Astrocyte of the spinal cord (primary cell): ENCODE measurements around the gene GCC1.

ENCODE experiments used
- DNase-seq: peaks from one replicate; pipeline ENCODE4 v3.0.0; 2011; ENCODE audit warnings: low read depth, low spot score
- H3K4me3 ChIP-seq: 2 replicates; pipeline ENCODE4 v1.5.1; 2011; ENCODE audit warnings: low read depth, mild to moderate bottlenecking, low read length, moderate library complexity
- CTCF ChIP-seq: IDR thresholded peaks from 2 replicates; pipeline ENCODE4 v1.5.1; 2012; ENCODE audit warnings: low read depth, mild to moderate bottlenecking, low read length, inconsistent platforms
- in situ Hi-C: cut with HindIII; loops from 2 replicates; pipeline ENCODE4 v1.10.0; 2017; ENCODE audit warnings: low sequenced_read_pairs

GCC1 gene

GRCh38 chr7:127591591-127591990 lies 6.2 kb upstream of the GCC1 start:
- in situ Hi-C loops = no loop called here
- no peak for DNase-seq
- H3K4me3 ChIP-seq = no peak overlapping the region
- no peak for TF ChIP-seq CTCF

GRCh38 chr7:127591189-127591588 lies 5.8 kb upstream of the GCC1 start:
- TF ChIP-seq CTCF = no peak
- H3K4me3 ChIP-seq = no peak overlapping the region
- no peak for DNase-seq
- in situ Hi-C loops = no loop called here

GRCh38 chr7:127589896-127590295 lies 4.5 kb upstream of the GCC1 start:
- TF ChIP-seq CTCF = no peak
- H3K4me3 ChIP-seq = no peak overlapping the region
- no peak for DNase-seq
- in situ Hi-C loops = no loop called here

- in situ Hi-C loops = no loop called here
- H3K4me3 ChIP-seq = peak overlapping the region; percentile 88
- peak; percentile 74 for TF ChIP-seq CTCF
- peak; percentile 49 for DNase-seq
Measured at GRCh38 chr7:127588697-127589482, 3.5 kb upstream of the GCC1 start.

- DNase-seq = peak; percentile 78
- in situ Hi-C loops = no loop called here
- no peak for TF ChIP-seq CTCF
- peak within 1 kb of the TSS; percentile 88 for H3K4me3 ChIP-seq
Measured at GRCh38 chr7:127588019-127588696, 2.8 kb upstream of the GCC1 start, which contains the start of gene ARF5. Gene ARF5, plus strand, starts transcription at chr7:127588411. Its CDS starts 88 bp downstream, at chr7:127588499.

GRCh38 chr7:127587663-127588018 lies 2.2 kb upstream of the GCC1 start:
- DNase-seq = no peak
- H3K4me3 ChIP-seq = peak overlapping the region; percentile 46
- in situ Hi-C loops = no loop called here
- no peak for TF ChIP-seq CTCF
